Progenitor cell of endocrine pancreas (in vitro differentiated cells): ENCODE data around the gene RPS29. TPM values are rescaled to one million over a fixed set of nuclear protein-coding genes. Genes with fewer than 3 reads are reported as not detected.

ENCODE experiments used
- DNase-seq: peaks from one replicate; pipeline ENCODE4 v3.0.0; 2021; ENCODE audit warnings: low spot score; ENCODE audit not compliant: unreplicated experiment
- H3K27ac Mint-ChIP-seq: 2 replicates; pipeline ENCODE4 v1.8.0; 2021; ENCODE audit warnings: mild to moderate bottlenecking, moderate library complexity, mixed read lengths
- H3K27me3 Mint-ChIP-seq: 2 replicates; pipeline ENCODE4 v1.8.0; 2021; ENCODE audit warnings: mixed read lengths
- H3K36me3 Mint-ChIP-seq: 2 replicates; pipeline ENCODE4 v1.8.0; 2022; ENCODE audit warnings: mixed read lengths; ENCODE audit not compliant: insufficient read depth
- H3K4me1 Mint-ChIP-seq: 2 replicates; pipeline ENCODE4 v1.8.0; 2021; ENCODE audit warnings: low read depth, mixed read lengths
- H3K4me3 Mint-ChIP-seq: 2 replicates; pipeline ENCODE4 v1.8.0; 2021; ENCODE audit warnings: low read depth, mild to moderate bottlenecking, moderate library complexity, mixed read lengths
- H3K9me3 Mint-ChIP-seq: 2 replicates; pipeline ENCODE4 v1.8.0; 2021; ENCODE audit warnings: low read depth, mixed read lengths
- total RNA-seq: library from RNA; stranded (reverse); gene quantifications from 2 replicates; pipeline ENCODE4 v1.2.1, GENCODE V29; 2021
- TF ChIP-seq, protein P1 (sequence below): fragments of 200-600 bp; sonication (generic); IDR thresholded peaks from one replicate; pipeline ENCODE4 v1.5.0; 2021; ENCODE audit warnings: antibody characterized with exemption, mild to moderate bottlenecking; ENCODE audit not compliant: unreplicated experiment

RPS29 gene
- total RNA-seq, 1 donor from 2014 or later = 1,117 TPM

- Mint-ChIP-seq H3K4me3 (no peak overlapping the region), H3K4me1 (peaks cover 8% of the 10 kb centered on the region), H3K27ac (no peak overlapping the region), H3K27me3 (no peaks in the 10 kb centered on the region), H3K36me3 (peaks cover 2% of the 10 kb centered on the region), H3K9me3 (peaks cover 5% of the 10 kb centered on the region)
- TF ChIP-seq, protein P1, sequence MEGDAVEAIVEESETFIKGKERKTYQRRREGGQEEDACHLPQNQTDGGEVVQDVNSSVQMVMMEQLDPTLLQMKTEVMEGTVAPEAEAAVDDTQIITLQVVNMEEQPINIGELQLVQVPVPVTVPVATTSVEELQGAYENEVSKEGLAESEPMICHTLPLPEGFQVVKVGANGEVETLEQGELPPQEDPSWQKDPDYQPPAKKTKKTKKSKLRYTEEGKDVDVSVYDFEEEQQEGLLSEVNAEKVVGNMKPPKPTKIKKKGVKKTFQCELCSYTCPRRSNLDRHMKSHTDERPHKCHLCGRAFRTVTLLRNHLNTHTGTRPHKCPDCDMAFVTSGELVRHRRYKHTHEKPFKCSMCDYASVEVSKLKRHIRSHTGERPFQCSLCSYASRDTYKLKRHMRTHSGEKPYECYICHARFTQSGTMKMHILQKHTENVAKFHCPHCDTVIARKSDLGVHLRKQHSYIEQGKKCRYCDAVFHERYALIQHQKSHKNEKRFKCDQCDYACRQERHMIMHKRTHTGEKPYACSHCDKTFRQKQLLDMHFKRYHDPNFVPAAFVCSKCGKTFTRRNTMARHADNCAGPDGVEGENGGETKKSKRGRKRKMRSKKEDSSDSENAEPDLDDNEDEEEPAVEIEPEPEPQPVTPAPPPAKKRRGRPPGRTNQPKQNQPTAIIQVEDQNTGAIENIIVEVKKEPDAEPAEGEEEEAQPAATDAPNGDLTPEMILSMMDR = no peak
- DNase-seq = no peak
These were observed 40.5 kb downstream of the RPS29 start for GRCh38 chr14:49545716-49546115.

DNA sequence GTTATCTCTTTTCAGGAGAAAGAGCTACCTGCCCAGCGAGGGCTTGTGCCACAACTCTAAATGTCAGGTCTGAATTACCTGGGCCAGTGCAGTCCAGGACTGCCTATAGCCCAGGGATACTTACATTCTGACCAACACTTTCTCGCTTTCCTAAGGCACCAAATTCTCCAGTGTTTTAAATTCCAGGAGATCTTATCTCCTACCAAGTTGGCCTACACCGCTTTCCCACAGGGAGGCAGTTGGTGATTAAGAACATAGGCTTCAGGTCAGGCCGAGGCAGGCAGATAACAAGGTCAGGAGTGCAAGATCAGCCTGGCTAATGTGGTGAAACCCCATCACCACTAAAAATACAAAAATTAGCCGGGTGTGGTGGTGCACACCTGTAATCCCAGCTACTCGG lies 41.1 kb downstream of the RPS29 start:
- TF ChIP-seq, protein P1 = no peak
- Mint-ChIP-seq H3K27me3 (no peaks in the 10 kb centered on the region), H3K4me3 (no peak overlapping the region), H3K27ac (no peak overlapping the region), H3K4me1 (peaks cover 7% of the 10 kb centered on the region), H3K36me3 (peaks cover 2% of the 10 kb centered on the region), H3K9me3 (peaks cover 5% of the 10 kb centered on the region)
- DNase-seq = no peak

DNA sequence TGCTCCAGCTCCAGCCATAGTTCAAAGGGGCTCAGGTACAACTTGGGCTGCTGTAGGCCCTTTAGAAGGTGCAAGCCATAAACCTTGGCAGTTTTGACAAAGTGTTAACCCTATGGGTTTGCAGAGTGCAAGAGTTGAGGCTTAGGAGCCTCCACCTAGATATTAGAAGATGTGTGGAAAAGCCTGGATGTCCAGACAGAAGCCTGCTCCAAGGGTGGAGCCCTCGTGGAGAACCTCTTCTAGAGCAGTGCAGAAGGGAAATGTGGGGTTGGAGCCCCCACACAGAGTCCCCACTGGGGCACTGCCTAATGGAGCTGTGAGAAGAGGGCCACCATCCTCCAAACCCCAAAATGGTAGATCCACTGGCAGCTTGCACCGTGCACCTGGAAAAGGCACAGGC lies 45.1 kb downstream of the RPS29 start:
- Mint-ChIP-seq H3K4me3 (no peak overlapping the region), H3K27ac (no peak overlapping the region), H3K27me3 (no peaks in the 10 kb centered on the region), H3K9me3 (peaks cover 5% of the 10 kb centered on the region), H3K36me3 (peaks cover 2% of the 10 kb centered on the region), H3K4me1 (no peaks in the 10 kb centered on the region)
- DNase-seq = no peak
- TF ChIP-seq, protein P1 = no peak

GRCh38 chr14:49538852-49539251 lies 47.3 kb downstream of the RPS29 start:
- H3K27ac Mint-ChIP-seq = no peak overlapping the region
- no peak for DNase-seq
- H3K4me3 Mint-ChIP-seq = no peak overlapping the region
- no peaks in the 10 kb centered on the region for H3K4me1 Mint-ChIP-seq
- H3K36me3 Mint-ChIP-seq = peaks cover 2% of the 10 kb centered on the region
- no peaks in the 10 kb centered on the region for H3K27me3 Mint-ChIP-seq
- TF ChIP-seq, protein P1 = no peak
- peaks cover 5% of the 10 kb centered on the region for H3K9me3 Mint-ChIP-seq

Other genes with a start within 250 kb of the RPS29 start
- 15.6 and 16.4 TPM in 2 replicates for gene LRR1, start 12.6 kb upstream of the RPS29 start, total RNA-seq
- 149 and 157 TPM in 2 replicates for gene RPL36AL, start 34.2 kb upstream of the RPS29 start, total RNA-seq
- gene MGAT2, start 34.4 kb upstream of the RPS29 start, total RNA-seq = 21.4 and 24.7 TPM in 2 replicates
- 18.9 and 20.5 TPM in 2 replicates for gene DNAAF2, start 48.9 kb upstream of the RPS29 start, total RNA-seq
- 12.9 and 14.9 TPM in 2 replicates for gene POLE2, start 101.8 kb upstream of the RPS29 start, total RNA-seq
- 2.4 and 2.8 TPM in 2 replicates for gene KLHDC1, start 106.7 kb upstream of the RPS29 start, total RNA-seq
- gene KLHDC2, start 181.8 kb upstream of the RPS29 start, total RNA-seq = 79.9 and 80.0 TPM in 2 replicates